ENCODE measurements around the gene KIF2A. TPM values are rescaled to one million over a fixed set of nuclear protein-coding genes. Genes with fewer than 3 reads are reported as not detected.
A peak's percentile ranks its signal among the peaks of the same experiment; 100 is the strongest.

Gene KIF2A
- total and polyA plus RNA-seq, 9 of the 15 experiments (the other 6 are each of a cell fraction or from before 2014, with no cell fraction given), result 42.6 to 126 (median 77.6) TPM

DNA sequence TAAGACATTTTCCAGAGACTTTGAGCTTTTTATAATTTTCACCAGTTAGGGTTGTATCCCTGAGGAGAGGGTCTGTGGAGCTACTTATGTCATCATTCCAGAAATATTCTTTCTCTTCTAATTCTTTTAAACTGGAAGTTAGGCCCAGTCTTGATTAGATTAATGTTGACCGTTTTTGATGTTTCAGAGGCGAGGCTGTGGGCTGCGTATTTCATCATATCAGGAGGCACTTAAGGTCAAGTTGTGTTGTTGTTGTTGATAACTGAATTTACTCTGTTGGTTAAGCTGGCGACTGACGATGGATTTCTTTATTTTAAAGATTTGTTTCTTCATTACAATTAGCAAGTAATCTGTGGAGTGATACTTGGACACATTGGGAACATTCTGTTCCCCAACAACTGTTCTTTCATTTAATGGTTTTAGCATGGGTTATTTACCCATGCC is 126.6 kb downstream of the KIF2A start:
- Histone ChIP-seq H3K4me2 (ENCODE audit: insufficient read depth, low read length) (peak overlapping the region; percentile 80), H3K9me3 (replicated peaks; ENCODE audit: control insufficient read depth, insufficient read depth, low read depth, low read length) (no peaks in the 10 kb centered on the region), H4K20me1 (replicated peaks; ENCODE audit: control insufficient read depth, insufficient read depth, low read length) (no peaks in the 10 kb centered on the region; the same call in 1 of the 2 replicates), H2AFZ (ENCODE audit: low read depth, low read length) (no peak overlapping the region; the same call in 1 of the 2 replicates), H3K79me2 (ENCODE audit: control insufficient read depth, insufficient read depth, low read length) (peaks cover 94% of the 10 kb centered on the region), H3K36me3 (ENCODE audit: control insufficient read depth, insufficient read depth, low read length) (peaks cover 30% of the 10 kb centered on the region; the same call in 2 of the 3 replicates), H3K4me1 (replicated peaks in 1 of 2; ENCODE audit: control insufficient read depth in 2 of 2, insufficient read depth in 2 of 2, low read length in 2 of 2) (peaks cover 12 to 24% of the 10 kb centered on the region in 2 experiments), H3K27me3 (ENCODE audit: control insufficient read depth in 2 of 2, insufficient read depth in 2 of 2, low read length in 2 of 2) (no peaks in the 10 kb centered on the region), H3K9me1 (ENCODE audit: control insufficient read depth, insufficient read depth, low read length) (no peaks in the 10 kb centered on the region), H3K27ac (ENCODE audit: extremely low read depth, low read depth, low read length) (peak overlapping the region; percentile 81), H3K9ac (ENCODE audit: insufficient read depth in 1 of 2, low read depth in 2 of 2, low read length in 2 of 2) (peak overlapping the region in 1 of 2 experiments; percentile 62; a peak in 2 of 4 replicates), H3K4me3 (no peak overlapping the region)
- DNase-seq (ENCODE audit: extremely low read depth in 1 of 4, low spot score in 3 of 4) (peak in 2 of 4 experiments; percentile 40 to 44), ATAC-seq (peak; percentile 74), FAIRE-seq (peak; percentile 73)
- ChIA-PET CTCF (ENCODE audit: low intra/inter-chr PET ratio) (no interaction called here), POLR2A (interaction anchor here (0.7 to 3.9 kb wide), 8 partner anchors 10 to 38 kb away, joined by 3 to 31 read pairs (median 12); partner anchors contain the start of genes DIMT1 and IPO11)
- 3% methylated on average over 5 of the region's 5 CpGs for WGBS (ENCODE audit: insufficient coverage, low coverage, missing lambda C conversion rate)
- no TSS peak for BruUV-seq (replicated peaks)
- intact Hi-C loops (cut with micrococcal nuclease) (no loop called here), in situ Hi-C loops (cut with MboI) (no loop called here)
- TF ChIP-seq, protein P1, sequence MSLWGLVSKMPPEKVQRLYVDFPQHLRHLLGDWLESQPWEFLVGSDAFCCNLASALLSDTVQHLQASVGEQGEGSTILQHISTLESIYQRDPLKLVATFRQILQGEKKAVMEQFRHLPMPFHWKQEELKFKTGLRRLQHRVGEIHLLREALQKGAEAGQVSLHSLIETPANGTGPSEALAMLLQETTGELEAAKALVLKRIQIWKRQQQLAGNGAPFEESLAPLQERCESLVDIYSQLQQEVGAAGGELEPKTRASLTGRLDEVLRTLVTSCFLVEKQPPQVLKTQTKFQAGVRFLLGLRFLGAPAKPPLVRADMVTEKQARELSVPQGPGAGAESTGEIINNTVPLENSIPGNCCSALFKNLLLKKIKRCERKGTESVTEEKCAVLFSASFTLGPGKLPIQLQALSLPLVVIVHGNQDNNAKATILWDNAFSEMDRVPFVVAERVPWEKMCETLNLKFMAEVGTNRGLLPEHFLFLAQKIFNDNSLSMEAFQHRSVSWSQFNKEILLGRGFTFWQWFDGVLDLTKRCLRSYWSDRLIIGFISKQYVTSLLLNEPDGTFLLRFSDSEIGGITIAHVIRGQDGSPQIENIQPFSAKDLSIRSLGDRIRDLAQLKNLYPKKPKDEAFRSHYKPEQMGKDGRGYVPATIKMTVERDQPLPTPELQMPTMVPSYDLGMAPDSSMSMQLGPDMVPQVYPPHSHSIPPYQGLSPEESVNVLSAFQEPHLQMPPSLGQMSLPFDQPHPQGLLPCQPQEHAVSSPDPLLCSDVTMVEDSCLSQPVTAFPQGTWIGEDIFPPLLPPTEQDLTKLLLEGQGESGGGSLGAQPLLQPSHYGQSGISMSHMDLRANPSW (CRISPR knock-in tag; IDR thresholded peaks at IDR 0.05), result no peak
- TF ChIP-seq SREBF2 (CRISPR knock-in tag; IDR thresholded peaks at IDR 0.05), result no peak
- TF ChIP-seq POLR2H (tag; IDR thresholded peaks at IDR 0.05; ENCODE audit: low read depth), result peak; percentile 69
- no peak for TF ChIP-seq ZNF717 (CRISPR knock-in tag; IDR thresholded peaks at IDR 0.05)
- TF ChIP-seq, protein P2, sequence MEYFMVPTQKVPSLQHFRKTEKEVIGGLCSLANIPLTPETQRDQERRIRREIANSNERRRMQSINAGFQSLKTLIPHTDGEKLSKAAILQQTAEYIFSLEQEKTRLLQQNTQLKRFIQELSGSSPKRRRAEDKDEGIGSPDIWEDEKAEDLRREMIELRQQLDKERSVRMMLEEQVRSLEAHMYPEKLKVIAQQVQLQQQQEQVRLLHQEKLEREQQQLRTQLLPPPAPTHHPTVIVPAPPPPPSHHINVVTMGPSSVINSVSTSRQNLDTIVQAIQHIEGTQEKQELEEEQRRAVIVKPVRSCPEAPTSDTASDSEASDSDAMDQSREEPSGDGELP (CRISPR knock-in tag; IDR thresholded peaks at IDR 0.05; ENCODE audit: borderline replicate concordance), result no peak
- TF ChIP-seq CEBPG (CRISPR knock-in tag; IDR thresholded peaks at IDR 0.05), result peak; percentile 91
- peak; percentile 94 for TF ChIP-seq CEBPG (tag; conservative IDR thresholded peaks at IDR 0.05 in 1 of 2, IDR thresholded peaks at IDR 0.05 in 1 of 2)
- TF ChIP-seq L3MBTL2 (IDR thresholded peaks at IDR 0.05), result peak; percentile 54
- TF ChIP-seq RCOR1 (IDR thresholded peaks at IDR 0.05; ENCODE audit: borderline replicate concordance in 1 of 2, low read depth in 2 of 2, low read length in 2 of 2), result peak in 1 of 2 experiments; percentile 67; a peak in 1 of 4 replicates
- TF ChIP-seq ZNF764 (CRISPR knock-in tag; IDR thresholded peaks at IDR 0.05; ENCODE audit: low read depth), result no peak
- no peak for TF ChIP-seq POLR2B (IDR thresholded peaks at IDR 0.05; ENCODE audit: low read depth, partially characterized antibody)
- TF ChIP-seq, protein P3, sequence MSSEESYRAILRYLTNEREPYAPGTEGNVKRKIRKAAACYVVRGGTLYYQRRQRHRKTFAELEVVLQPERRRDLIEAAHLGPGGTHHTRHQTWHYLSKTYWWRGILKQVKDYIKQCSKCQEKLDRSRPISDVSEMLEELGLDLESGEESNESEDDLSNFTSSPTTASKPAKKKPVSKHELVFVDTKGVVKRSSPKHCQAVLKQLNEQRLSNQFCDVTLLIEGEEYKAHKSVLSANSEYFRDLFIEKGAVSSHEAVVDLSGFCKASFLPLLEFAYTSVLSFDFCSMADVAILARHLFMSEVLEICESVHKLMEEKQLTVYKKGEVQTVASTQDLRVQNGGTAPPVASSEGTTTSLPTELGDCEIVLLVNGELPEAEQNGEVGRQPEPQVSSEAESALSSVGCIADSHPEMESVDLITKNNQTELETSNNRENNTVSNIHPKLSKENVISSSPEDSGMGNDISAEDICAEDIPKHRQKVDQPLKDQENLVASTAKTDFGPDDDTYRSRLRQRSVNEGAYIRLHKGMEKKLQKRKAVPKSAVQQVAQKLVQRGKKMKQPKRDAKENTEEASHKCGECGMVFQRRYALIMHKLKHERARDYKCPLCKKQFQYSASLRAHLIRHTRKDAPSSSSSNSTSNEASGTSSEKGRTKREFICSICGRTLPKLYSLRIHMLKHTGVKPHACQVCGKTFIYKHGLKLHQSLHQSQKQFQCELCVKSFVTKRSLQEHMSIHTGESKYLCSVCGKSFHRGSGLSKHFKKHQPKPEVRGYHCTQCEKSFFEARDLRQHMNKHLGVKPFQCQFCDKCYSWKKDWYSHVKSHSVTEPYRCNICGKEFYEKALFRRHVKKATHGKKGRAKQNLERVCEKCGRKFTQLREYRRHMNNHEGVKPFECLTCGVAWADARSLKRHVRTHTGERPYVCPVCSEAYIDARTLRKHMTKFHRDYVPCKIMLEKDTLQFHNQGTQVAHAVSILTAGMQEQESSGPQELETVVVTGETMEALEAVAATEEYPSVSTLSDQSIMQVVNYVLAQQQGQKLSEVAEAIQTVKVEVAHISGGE (CRISPR knock-in tag; IDR thresholded peaks at IDR 0.05), result 0 out of 6 replicates have a peak, but pooled peaks of 1 of the 3 experiments have one; percentile 3
- peak; percentile 79 for TF ChIP-seq SMARCA4 (IDR thresholded peaks at IDR 0.05)
- TF ChIP-seq, protein P4, sequence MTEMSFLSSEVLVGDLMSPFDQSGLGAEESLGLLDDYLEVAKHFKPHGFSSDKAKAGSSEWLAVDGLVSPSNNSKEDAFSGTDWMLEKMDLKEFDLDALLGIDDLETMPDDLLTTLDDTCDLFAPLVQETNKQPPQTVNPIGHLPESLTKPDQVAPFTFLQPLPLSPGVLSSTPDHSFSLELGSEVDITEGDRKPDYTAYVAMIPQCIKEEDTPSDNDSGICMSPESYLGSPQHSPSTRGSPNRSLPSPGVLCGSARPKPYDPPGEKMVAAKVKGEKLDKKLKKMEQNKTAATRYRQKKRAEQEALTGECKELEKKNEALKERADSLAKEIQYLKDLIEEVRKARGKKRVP (CRISPR knock-in tag; IDR thresholded peaks at IDR 0.05), result peak; percentile 91
